Keratinocyte (primary cell): ENCODE data around the gene PGAM1.

ENCODE experiments used
- CTCF ChIP-seq, 3 experiments: IDR thresholded peaks in 1 of 3; conservative IDR thresholded peaks in 1 of 3; optimal IDR thresholded peaks in 1 of 3; 2 replicates in 2 of 3; 3 replicates in 1 of 3; pipeline versions ENCODE3 to v1.5.1; 2011; ENCODE audit warnings: low read length in 3 of 3, mild to moderate bottlenecking in 3 of 3, moderate library complexity in 2 of 3, control low read depth in 1 of 3, inconsistent platforms in 1 of 3; ENCODE audit not compliant: insufficient read depth in 2 of 3; ENCODE audit errors: extremely low read depth in 1 of 3
- EZH2 ChIP-seq: IDR thresholded peaks from one replicate; pipeline ENCODE4 v1.6.1; 2012; ENCODE audit warnings: inconsistent platforms, mild to moderate bottlenecking, low read length, moderate library complexity

- TF ChIP-seq CTCF (optimal IDR thresholded peaks at IDR 0.05 in 1 of 3, IDR thresholded peaks at IDR 0.05 in 1 of 3, conservative IDR thresholded peaks at IDR 0.05 in 1 of 3; ENCODE audit: extremely low read depth in 1 of 3, insufficient read depth in 2 of 3, low read length in 3 of 3) (no peak), EZH2 (no peak)
Observed at GRCh38 chr10:97384156-97384555, 41.8 kb upstream of the PGAM1 start.
